ENCODE results near the gene ALKBH1. TPM values are rescaled to one million over a fixed set of nuclear protein-coding genes. Genes with fewer than 3 reads are reported as not detected.
"Not testable (repeated sequence)": the region's sequence is repeated elsewhere in the genome, so short reads cannot be mapped to it uniquely, and the experiment has no call there.

Gene ALKBH1
- total RNA-seq, 2 donors from 2014 or later, result 14.4 to 22.0 TPM

DNA sequence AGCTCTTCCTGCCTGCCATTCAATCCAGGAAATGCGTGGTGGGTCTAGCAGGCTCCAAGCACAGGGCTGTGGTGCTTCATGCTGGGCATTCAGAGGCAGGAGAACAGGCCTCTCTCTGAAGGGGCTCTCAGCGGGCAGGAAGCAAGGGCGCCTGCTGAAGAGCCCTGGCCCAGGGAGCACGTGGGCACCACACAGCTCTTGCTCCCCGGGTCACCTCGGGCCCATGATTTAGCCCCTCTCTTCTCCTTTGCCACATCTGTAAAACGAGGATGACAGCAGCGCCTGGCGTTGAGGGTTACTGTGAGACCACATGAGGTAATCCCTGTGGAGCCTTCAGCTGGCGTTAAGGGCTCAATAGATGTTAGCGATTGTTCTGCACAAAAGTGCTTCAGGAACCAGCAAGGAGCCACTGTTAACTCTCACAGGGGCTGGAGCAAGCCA is 53.8 kb downstream of the ALKBH1 start:
- Mint-ChIP-seq H3K27ac (no peak overlapping the region), H3K36me3 (no peaks in the 10 kb centered on the region), H3K4me3 (no peak overlapping the region), H3K27me3 (no peaks in the 10 kb centered on the region), H3K4me1 (ENCODE audit: low read depth in 2 of 2) (peaks cover 2 to 5% of the 10 kb centered on the region in 2 donors), H3K9me3 (no peaks in the 10 kb centered on the region)
- peak in 1 of 2 donors; percentile 48 for ATAC-seq
- no peak for DNase-seq (ENCODE audit: low spot score)

DNA sequence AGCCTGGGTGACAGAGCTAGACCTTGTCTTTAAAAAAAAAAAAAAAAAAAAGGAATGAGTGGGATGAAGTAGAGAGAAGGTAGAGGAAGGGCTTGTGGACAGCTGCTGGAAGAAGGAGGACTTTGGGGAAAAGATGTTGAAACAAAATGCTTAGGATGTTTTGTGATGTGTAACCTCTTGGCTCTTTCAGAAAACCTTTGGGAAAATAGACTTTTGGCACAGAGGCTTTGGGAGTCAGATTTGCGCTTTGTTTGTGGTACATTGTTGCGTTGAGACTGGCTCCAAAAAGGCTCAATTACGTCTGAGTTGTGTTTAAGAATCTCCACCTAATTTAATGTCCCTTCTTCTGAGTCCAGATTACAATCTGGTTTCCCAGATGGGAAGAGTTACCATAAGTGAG is 58.5 kb downstream of the ALKBH1 start:
- DNase-seq (ENCODE audit: low spot score) (no peak), ATAC-seq (no peak)
- no peaks in the 10 kb centered on the region for H3K27me3 Mint-ChIP-seq
- H3K27ac Mint-ChIP-seq, result no peak overlapping the region
- H3K4me3 Mint-ChIP-seq, result no peak overlapping the region
- H3K36me3 Mint-ChIP-seq, result no peaks in the 10 kb centered on the region
- H3K9me3 Mint-ChIP-seq, result no peaks in the 10 kb centered on the region
- peaks cover 0 to 2% of the 10 kb centered on the region in 2 donors for H3K4me1 Mint-ChIP-seq (ENCODE audit: low read depth in 2 of 2)

DNA sequence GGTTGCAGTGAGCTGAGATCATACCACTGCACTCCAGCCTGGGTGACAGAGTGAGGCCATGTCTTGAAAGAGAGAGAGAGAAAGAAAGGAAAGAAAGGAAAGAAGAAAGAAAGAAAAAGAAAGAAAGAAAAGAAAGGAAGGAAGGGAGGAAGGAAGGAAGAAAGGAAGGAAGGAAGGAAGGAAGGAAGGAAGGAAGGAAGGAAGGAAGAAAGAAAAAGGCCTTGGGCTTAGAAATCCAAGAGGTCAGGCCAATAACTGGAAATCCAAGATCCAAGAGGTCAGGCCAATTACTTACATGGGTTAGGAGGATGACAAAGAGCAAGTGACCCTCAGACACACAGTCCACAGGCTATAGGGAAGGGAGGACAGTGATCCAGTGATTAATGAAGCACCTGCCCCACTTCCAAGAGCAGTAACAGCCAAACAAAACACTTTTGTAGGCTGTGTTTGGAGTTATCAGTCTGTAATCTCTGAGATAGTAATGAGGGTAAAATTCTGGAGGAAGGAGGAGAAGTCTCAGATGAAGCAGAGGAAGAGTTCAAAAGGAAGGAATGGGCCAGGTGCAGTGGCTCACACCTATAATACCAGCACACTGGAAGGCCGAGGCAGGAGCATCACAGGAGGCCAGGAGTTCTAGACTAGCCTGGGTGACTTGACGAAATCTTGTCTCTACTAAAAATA is 59.2 kb downstream of the ALKBH1 start:
- Mint-ChIP-seq H3K9me3 (no peaks in the 10 kb centered on the region), H3K4me1 (ENCODE audit: low read depth in 2 of 2) (peaks cover 0 to 2% of the 10 kb centered on the region in 2 donors), H3K27ac (no peak overlapping the region), H3K4me3 (no peak overlapping the region), H3K27me3 (no peaks in the 10 kb centered on the region), H3K36me3 (no peaks in the 10 kb centered on the region)
- DNase-seq (ENCODE audit: low spot score), result no peak
- no peak for ATAC-seq

DNA sequence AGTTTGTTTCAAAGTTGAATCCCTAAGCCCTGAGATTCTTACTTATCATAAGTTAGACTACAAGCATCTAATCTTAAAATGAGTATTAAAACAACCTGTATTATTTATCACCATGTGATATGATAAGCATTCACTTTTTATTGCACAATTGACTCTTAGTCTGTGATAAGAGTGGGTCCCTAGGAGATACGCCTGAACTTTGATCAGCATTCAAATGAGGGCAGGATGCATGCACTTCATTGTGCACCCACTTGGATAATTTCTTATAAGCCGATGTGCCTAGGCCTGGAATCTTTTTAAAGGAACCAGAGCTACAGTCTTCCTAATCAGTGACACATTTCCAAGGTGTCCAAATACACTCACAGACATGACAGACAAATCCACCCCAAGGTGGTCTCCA is 60.0 kb downstream of the ALKBH1 start:
- Mint-ChIP-seq H3K36me3 (no peaks in the 10 kb centered on the region), H3K9me3 (no peaks in the 10 kb centered on the region), H3K4me1 (ENCODE audit: low read depth in 2 of 2) (peaks cover 0 to 2% of the 10 kb centered on the region in 2 donors), H3K4me3 (no peak overlapping the region), H3K27me3 (no peaks in the 10 kb centered on the region), H3K27ac (no peak overlapping the region)
- no peak for DNase-seq (ENCODE audit: low spot score)
- ATAC-seq, result no peak

DNA sequence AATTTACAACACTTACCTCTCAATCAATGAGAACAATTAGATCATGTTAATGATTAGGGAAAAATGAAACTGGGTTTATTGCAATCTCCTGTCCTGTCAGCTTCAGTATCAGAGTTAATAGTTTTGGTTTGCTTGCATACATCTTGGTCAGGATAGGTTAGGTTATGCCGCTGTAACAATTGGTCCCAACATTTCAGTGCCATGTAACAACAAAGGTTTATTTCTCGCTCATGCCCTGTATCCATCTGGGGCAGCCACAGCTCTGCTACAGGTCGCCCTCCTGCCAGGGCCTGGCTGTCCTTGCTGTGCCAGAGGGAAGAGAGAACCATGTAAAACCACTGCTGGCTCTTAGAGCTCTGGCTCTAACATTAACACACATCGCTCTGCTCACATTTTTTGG is 60.9 kb downstream of the ALKBH1 start:
- no peaks in the 10 kb centered on the region for H3K9me3 Mint-ChIP-seq
- no peak for ATAC-seq
- no peaks in the 10 kb centered on the region for H3K36me3 Mint-ChIP-seq
- no peak overlapping the region for H3K27ac Mint-ChIP-seq
- no peaks in the 10 kb centered on the region for H3K27me3 Mint-ChIP-seq
- H3K4me3 Mint-ChIP-seq, result no peak overlapping the region
- no peak for DNase-seq (ENCODE audit: low spot score)
- peaks cover 5 to 7% of the 10 kb centered on the region in 2 donors for H3K4me1 Mint-ChIP-seq (ENCODE audit: low read depth in 2 of 2)

DNA sequence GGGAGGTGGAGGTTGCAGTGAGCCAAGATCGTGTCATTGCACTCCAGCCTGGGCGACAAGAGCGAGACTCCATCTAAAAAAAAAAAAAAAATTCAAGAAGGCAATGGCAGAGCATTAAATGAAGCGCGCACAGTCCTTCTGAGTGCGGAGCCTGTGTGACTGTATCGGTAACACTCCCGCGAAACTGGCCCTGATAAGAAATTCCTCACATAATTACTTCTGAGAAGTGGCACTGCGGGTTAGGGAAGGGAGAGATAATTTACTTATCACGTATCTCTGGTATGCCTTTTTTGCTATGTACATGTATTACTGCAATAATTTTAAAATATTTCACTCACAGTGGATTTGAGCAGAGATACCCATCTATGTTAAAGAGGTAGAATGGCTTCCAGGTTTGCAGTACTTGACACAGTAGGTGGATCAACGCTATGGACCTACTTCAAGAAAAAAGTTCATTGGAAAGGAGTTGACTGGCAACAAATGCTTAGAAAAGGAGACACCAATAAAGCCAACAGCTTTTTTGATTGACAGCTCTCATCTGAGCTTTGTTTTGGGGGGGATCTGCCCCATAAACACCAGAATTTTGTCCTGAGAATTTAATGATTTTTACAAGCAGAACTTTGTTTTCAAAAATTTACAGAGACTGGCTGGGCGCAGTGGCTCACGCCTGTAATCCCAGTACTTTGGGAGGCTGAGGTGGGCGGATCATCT is 62.1 kb downstream of the ALKBH1 start:
- peaks cover 0 to 2% of the 10 kb centered on the region in 2 donors for H3K27me3 Mint-ChIP-seq
- H3K36me3 Mint-ChIP-seq, result no peaks in the 10 kb centered on the region
- ATAC-seq, result no peak
- H3K27ac Mint-ChIP-seq, result no peak overlapping the region
- no peak for DNase-seq (ENCODE audit: low spot score)
- no peaks in the 10 kb centered on the region for H3K9me3 Mint-ChIP-seq
- no peak overlapping the region for H3K4me3 Mint-ChIP-seq
- peaks cover 14% of the 10 kb centered on the region in 2 donors for H3K4me1 Mint-ChIP-seq (ENCODE audit: low read depth in 2 of 2)

DNA sequence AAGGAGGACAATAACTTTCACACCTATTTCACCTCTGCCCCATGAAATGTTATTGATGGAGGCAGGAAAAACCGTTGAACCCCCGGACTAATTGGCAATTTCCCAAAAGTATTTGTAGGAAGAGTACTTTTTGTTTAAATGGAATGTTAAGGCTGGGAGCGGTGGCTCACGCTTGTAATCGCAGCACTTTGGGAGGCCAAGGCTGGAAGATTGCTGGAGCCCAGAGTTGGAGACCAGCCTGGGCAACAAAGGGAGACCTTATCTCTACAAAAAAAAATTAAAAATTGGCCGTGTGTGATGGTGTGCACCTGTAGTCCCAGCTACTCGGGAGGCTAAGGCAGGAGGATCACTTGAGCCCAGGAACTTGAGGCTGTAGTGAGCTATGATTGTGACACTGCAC is 65.4 kb downstream of the ALKBH1 start:
- peak overlapping the region; percentile 79 to 93 for H3K27ac Mint-ChIP-seq
- H3K4me3 Mint-ChIP-seq, result peak overlapping the region; percentile 84
- H3K9me3 Mint-ChIP-seq, result no peaks in the 10 kb centered on the region
- no peak for DNase-seq (ENCODE audit: low spot score)
- H3K27me3 Mint-ChIP-seq, result peaks cover 0 to 2% of the 10 kb centered on the region in 2 donors
- peaks cover 14% of the 10 kb centered on the region in 2 donors for H3K4me1 Mint-ChIP-seq (ENCODE audit: low read depth in 2 of 2)
- H3K36me3 Mint-ChIP-seq, result no peaks in the 10 kb centered on the region
- no peak for ATAC-seq

DNA sequence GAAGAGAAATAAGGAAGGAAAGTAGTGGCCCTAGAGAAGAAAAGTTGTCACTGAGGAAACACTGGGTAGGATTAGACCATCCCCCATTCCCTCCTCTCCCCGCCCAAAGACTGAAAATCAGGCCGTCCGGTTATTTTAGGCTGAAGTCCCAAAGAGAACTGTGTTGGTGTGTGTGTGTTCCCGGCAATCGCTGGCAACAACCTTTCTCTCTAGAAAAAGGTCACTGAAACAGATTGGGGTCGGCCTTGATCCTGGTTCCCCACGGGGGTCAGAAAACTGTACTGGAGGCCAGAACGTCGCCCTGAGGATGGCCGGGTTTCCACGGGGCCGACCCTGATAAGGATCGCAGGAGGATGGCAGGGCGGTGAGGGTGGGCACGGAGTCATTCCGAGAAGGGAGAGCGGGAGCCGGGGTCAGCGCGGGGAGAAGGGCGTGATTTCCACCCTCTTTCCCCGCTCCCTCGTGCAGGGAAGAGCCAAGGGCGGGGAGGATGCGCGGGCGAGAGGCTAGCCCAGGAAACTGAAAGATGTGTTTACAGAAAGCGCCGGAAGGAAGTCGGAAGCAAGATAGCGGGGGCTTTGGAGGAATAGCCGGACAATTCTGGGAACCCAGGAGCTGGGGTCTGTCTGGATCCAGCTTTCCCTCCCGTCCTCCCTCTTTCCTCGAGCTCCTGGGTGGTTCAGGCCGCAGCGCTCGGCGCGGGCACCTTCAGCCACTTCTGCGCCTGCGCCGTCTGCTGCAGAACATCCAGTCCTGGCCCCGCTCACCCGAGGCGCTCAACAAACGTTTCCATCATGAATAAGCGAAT is 66.1 kb downstream of the ALKBH1 start:
- Mint-ChIP-seq H3K27me3 (peaks cover 0 to 2% of the 10 kb centered on the region in 2 donors), H3K27ac (peak overlapping the region; percentile 79 to 93), H3K4me3 (peak overlapping the region; percentile 84), H3K9me3 (no peaks in the 10 kb centered on the region), H3K36me3 (no peaks in the 10 kb centered on the region), H3K4me1 (ENCODE audit: low read depth in 2 of 2) (peaks cover 14% of the 10 kb centered on the region in 2 donors)
- peak; percentile 79 for DNase-seq (ENCODE audit: low spot score)
- peak; percentile 79 to 83 for ATAC-seq

DNA sequence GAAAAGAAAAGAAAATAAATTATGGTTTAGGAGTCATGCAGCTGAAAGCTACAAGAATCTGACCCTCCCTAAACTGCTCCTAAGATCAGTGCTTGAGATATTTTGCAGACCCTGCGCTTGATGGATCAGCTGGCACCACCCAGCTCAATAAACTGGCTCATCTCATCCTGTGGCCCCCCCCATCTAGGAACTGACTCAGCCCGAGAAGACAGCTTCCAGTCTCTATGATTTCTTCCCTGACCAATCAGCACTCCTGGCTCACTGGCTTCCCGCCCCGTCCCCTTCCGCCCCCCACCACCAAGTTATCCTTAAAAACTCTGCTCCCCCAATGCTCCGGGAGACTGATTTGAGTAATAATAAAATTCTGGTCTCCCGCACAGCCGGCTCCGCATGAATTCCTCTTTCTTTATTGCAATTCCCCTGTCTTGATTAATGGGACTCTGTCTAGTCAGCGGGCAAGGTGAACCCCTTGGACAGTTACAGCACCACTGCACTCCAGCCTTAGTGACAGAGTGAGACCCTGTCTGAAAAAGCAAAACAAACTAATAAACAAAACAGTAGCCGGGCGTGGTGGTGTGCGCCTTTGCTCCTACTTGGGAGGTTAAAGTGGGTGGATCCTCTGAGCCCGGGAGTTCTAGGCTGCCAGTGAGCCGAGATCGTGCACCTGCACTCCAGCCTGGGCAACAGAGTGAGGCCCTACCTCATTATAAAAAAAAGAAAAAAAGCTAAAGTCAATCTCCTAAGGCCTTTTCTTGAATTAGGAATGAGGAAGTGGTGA is 66.9 kb downstream of the ALKBH1 start:
- peak overlapping the region; percentile 79 to 93 for H3K27ac Mint-ChIP-seq
- DNase-seq (ENCODE audit: low spot score) (no peak), ATAC-seq (no peak)
- H3K9me3 Mint-ChIP-seq, result no peaks in the 10 kb centered on the region
- peaks cover 14% of the 10 kb centered on the region in 2 donors for H3K4me1 Mint-ChIP-seq (ENCODE audit: low read depth in 2 of 2)
- peak overlapping the region; percentile 84 for H3K4me3 Mint-ChIP-seq
- peaks cover 0 to 2% of the 10 kb centered on the region in 2 donors for H3K27me3 Mint-ChIP-seq
- no peaks in the 10 kb centered on the region for H3K36me3 Mint-ChIP-seq

DNA sequence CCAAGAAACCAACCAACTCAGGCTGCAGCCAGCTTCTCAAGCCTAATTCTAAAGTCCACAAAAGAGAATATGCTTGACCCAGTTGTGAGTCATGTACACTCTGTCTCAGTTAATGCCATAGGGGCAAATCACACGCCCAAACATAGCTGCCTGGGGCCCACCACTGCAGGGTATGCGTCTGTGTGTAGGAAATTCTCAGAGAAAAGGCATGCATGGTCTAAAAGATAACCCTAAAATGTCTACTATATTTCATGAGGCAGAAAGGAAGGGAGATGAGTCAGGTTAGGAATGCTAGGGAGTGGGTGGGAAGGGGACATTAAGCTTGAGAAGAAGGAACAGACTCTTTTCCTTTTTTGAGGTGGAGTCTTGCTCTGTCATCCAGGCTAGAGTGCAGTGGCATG is 69.1 kb downstream of the ALKBH1 start:
- H3K9me3 Mint-ChIP-seq, result no peaks in the 10 kb centered on the region
- H3K27me3 Mint-ChIP-seq, result peaks cover 0 to 2% of the 10 kb centered on the region in 2 donors
- DNase-seq (ENCODE audit: low spot score) (no peak), ATAC-seq (no peak)
- peaks cover 14% of the 10 kb centered on the region in 2 donors for H3K4me1 Mint-ChIP-seq (ENCODE audit: low read depth in 2 of 2)
- no peak overlapping the region for H3K27ac Mint-ChIP-seq
- H3K4me3 Mint-ChIP-seq, result no peak overlapping the region
- H3K36me3 Mint-ChIP-seq, result no peaks in the 10 kb centered on the region

DNA sequence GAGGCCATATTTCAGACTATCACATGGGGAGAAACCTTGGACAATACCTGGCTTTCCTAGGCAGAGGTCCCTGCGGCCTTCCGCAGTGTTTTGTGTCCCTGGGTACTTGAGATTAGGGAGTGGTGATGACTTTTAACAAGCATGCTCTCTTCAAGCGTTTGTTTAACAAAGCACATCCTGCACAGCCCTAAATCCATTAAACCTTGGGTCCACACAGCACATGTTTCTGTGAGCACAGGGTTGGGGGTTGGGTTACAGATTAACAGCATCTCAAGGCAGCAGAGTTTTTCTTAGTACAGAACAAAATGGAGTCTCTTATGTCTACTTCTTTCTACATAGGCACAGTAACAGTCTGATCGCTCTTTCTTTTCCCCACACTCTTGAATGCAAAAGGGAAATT is 72.0 kb downstream of the ALKBH1 start:
- not testable (repeated sequence) for H3K27ac Mint-ChIP-seq; H3K4me1 Mint-ChIP-seq (ENCODE audit: low read depth in 2 of 2); H3K9me3 Mint-ChIP-seq; ATAC-seq; H3K4me3 Mint-ChIP-seq; H3K36me3 Mint-ChIP-seq; DNase-seq (ENCODE audit: low spot score); H3K27me3 Mint-ChIP-seq

DNA sequence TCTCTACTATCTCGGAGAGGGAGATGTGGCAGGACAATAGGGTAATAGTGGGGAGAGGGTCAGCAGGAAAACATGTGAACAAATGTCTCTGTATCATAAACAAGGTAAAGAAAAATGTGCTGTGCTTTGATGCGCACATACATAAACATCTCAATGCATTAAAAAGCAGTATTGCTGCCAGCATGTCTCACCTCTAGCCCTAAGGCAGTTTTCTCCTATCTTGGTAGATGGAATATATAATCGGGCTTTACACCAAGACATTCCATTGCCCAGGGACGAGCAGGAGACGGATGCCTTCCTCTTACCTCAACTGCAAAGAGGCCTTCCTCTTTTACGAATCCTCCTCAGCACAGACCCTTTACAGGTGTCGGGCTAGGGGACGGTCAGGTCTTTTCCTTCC is 72.4 kb downstream of the ALKBH1 start:
- H3K4me3 Mint-ChIP-seq; DNase-seq (ENCODE audit: low spot score); H3K9me3 Mint-ChIP-seq; ATAC-seq; H3K36me3 Mint-ChIP-seq; H3K4me1 Mint-ChIP-seq (ENCODE audit: low read depth in 2 of 2); H3K27ac Mint-ChIP-seq; H3K27me3 Mint-ChIP-seq: not testable (repeated sequence)

DNA sequence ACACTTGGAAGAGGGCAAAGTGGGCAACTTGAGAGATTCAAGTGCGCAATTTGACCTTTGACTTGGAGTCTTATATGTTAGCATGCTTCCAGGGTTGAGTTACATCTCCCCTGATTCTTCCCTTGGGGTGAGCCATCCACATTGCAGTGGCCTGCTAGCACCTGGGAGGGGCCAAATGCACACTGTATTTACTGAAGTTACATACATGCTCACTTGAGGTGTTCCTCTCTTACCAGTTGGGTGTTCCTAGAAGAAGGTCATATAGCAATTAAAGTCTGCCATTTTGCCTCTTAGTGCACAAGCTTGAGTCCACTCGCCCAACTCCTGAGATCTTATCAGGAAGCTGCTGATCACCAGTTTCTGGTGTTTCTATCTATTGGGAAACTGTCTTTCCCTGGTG is 77.7 kb downstream of the ALKBH1 start:
- no peak for DNase-seq (ENCODE audit: low spot score)
- peaks cover 2% of the 10 kb centered on the region in 2 donors for H3K4me1 Mint-ChIP-seq (ENCODE audit: low read depth in 2 of 2)
- H3K27me3 Mint-ChIP-seq, result no peaks in the 10 kb centered on the region
- no peak overlapping the region for H3K4me3 Mint-ChIP-seq
- no peaks in the 10 kb centered on the region for H3K36me3 Mint-ChIP-seq
- no peak for ATAC-seq
- H3K9me3 Mint-ChIP-seq, result no peaks in the 10 kb centered on the region
- no peak overlapping the region for H3K27ac Mint-ChIP-seq

Data from natural killer cell treated with Interleukin-12 subunit alpha and Interleukin-12 subunit beta and Interleukin-15 and Interleukin-18, amount 100 ng/mL, for 72 hours (primary cell).